ENCODE measurements around the gene C20orf96.

Gene C20orf96

DNA sequence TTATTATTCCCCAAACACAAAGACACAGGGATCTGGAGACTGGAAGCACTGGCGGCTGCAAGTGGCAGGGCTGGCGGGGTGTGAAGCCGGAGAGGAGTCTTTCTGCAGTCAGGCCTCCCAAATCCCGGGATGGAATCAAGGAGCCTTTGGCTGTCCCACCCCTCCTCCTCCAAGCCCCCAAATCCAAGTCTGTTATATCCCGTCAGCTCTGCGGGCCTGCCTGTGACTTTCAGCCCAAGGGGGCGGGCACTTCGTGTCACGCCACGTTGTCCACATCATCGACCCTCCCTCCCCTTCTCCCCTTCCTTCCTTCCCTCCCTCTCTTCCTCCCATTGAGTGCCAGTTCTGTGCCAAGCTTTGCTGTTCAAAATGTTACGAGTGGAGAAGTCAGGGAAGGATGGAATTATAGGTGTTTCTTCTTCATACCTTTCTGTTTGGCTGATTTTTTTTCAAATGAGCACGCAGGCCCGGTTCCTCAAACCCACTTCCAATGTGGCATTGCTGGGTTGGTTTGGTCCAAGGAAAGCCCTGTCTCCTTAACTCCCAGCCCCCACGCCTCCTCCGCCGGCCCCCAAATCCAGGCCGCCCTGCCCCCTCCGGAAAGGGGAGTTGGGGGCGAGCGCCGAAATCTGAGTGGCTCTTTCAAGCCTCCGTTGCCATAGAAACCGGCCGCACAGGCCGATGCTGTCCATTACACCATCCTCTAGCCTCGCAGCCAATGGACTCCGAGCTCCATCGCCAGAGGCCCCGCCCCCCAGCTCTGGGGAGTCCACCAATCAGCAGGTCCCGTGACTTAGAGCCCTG lies 19.5 kb upstream of the C20orf96 start:
- no peaks in the 10 kb centered on the region for H3K27me3 ChIP-seq (ENCODE audit: control insufficient read depth in 1 of 2, insufficient read depth in 2 of 2, low read length in 2 of 2)
- peak overlapping the region; percentile 77 for H3K27ac ChIP-seq (ENCODE audit: low read length)
- H3K4me1 ChIP-seq (ENCODE audit: control insufficient read depth, insufficient read depth, low read length): peaks cover 16% of the 10 kb centered on the region
- H3K9ac ChIP-seq (ENCODE audit: low read length in 2 of 2): peak overlapping the region; percentile 55 to 59
- no peaks in the 10 kb centered on the region for H3K9me3 ChIP-seq (ENCODE audit: control insufficient read depth in 2 of 2, low read length in 2 of 2)
- H3K4me3 ChIP-seq (ENCODE audit: low read length in 2 of 2): peak overlapping the region; percentile 69 to 91
- no peaks in the 10 kb centered on the region for H3K36me3 ChIP-seq (ENCODE audit: control insufficient read depth in 2 of 2, insufficient read depth in 2 of 2, low read length in 2 of 2)

DNA sequence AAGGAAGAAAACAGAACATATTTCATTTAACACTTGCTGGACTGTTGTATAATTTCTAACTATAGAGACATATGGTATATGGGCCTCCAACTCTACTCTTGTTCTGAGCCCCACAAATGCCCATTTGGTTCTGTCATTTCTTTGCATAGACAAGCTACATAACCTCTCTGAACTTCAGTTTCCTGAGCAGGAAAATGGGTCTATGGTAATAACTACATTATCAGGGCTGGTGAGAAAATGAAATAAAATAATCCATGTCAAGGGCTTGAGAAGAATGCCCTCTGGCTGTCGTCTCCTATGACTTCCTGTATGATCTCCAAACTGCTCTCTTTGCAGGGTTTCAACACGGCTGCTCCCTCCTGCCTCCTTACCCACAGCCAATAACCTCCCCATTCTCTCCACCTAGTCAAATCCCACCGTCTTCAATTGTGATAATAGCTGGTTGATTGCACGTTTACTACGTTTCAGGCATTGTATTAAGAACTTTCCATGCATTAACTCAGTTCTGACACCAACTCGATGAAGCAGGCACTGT lies 18.8 kb upstream of the C20orf96 start:
- Histone ChIP-seq H3K27me3 (ENCODE audit: control insufficient read depth in 1 of 2, insufficient read depth in 2 of 2, low read length in 2 of 2) (no peaks in the 10 kb centered on the region), H3K9ac (ENCODE audit: low read length in 2 of 2) (peak overlapping the region; percentile 55 to 59), H3K9me3 (ENCODE audit: control insufficient read depth in 2 of 2, low read length in 2 of 2) (no peaks in the 10 kb centered on the region), H3K27ac (ENCODE audit: low read length) (peak overlapping the region; percentile 77), H3K4me3 (ENCODE audit: low read length in 2 of 2) (peak overlapping the region; percentile 69 to 91), H3K36me3 (ENCODE audit: control insufficient read depth in 2 of 2, insufficient read depth in 2 of 2, low read length in 2 of 2) (no peaks in the 10 kb centered on the region), H3K4me1 (ENCODE audit: control insufficient read depth, insufficient read depth, low read length) (peaks cover 16% of the 10 kb centered on the region)

DNA sequence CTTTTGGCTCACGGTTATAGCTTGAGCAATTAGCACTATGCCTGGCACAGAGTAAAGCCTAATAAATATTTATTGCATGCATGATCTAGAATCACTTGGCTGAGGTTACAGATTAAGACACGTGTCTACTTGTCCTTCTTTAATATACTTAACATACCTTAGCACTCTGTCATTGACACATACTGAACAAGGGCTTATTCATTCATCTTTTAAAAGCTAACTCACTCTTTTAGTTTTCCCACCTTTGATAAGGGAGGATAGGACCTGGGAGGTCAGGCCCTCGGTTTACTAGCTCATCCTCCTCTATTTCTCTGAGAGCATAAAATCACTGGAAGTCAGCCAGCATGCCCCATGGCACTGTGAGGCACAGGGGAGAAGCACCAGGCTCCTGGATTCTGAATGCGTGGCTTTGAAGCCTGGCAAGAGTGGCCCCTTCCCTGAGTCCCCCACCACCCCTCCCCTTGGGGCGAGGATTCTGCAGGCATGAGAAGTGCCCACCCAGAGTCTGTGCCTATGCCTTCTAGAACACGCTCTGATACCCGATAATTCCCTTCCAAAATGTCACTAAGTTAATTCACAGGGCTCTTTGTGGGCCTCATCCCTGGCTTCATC lies 18.0 kb upstream of the C20orf96 start:
- H3K9ac ChIP-seq (ENCODE audit: low read length in 2 of 2): no peak overlapping the region
- no peaks in the 10 kb centered on the region for H3K36me3 ChIP-seq (ENCODE audit: control insufficient read depth in 2 of 2, insufficient read depth in 2 of 2, low read length in 2 of 2)

GRCh38 chr20:305745-306144 lies 15.2 kb upstream of the C20orf96 start:
- no peak overlapping the region for H3K27ac ChIP-seq (ENCODE audit: low read length)
- no peak overlapping the region for H3K9ac ChIP-seq (ENCODE audit: low read length in 2 of 2)
- no peaks in the 10 kb centered on the region for H3K27me3 ChIP-seq (ENCODE audit: control insufficient read depth in 1 of 2, insufficient read depth in 2 of 2, low read length in 2 of 2)
- H3K36me3 ChIP-seq (ENCODE audit: control insufficient read depth in 2 of 2, insufficient read depth in 2 of 2, low read length in 2 of 2): peaks cover 0 to 2% of the 10 kb centered on the region in 2 donors
- H3K4me3 ChIP-seq (ENCODE audit: low read length in 2 of 2): no peak overlapping the region
- no peaks in the 10 kb centered on the region for H3K9me3 ChIP-seq (ENCODE audit: control insufficient read depth in 2 of 2, low read length in 2 of 2)
- peaks cover 22% of the 10 kb centered on the region for H3K4me1 ChIP-seq (ENCODE audit: control insufficient read depth, insufficient read depth, low read length)

More for the DNA sequence above, 18.0 kb upstream of the C20orf96 start:
- no peaks in the 10 kb centered on the region for H3K9me3 ChIP-seq (ENCODE audit: control insufficient read depth in 2 of 2, low read length in 2 of 2)
- peak overlapping the region; percentile 77 for H3K27ac ChIP-seq (ENCODE audit: low read length)
- no peaks in the 10 kb centered on the region for H3K27me3 ChIP-seq (ENCODE audit: control insufficient read depth in 1 of 2, insufficient read depth in 2 of 2, low read length in 2 of 2)
- peaks cover 16% of the 10 kb centered on the region for H3K4me1 ChIP-seq (ENCODE audit: control insufficient read depth, insufficient read depth, low read length)
- H3K4me3 ChIP-seq (ENCODE audit: low read length in 2 of 2): no peak overlapping the region

DNA sequence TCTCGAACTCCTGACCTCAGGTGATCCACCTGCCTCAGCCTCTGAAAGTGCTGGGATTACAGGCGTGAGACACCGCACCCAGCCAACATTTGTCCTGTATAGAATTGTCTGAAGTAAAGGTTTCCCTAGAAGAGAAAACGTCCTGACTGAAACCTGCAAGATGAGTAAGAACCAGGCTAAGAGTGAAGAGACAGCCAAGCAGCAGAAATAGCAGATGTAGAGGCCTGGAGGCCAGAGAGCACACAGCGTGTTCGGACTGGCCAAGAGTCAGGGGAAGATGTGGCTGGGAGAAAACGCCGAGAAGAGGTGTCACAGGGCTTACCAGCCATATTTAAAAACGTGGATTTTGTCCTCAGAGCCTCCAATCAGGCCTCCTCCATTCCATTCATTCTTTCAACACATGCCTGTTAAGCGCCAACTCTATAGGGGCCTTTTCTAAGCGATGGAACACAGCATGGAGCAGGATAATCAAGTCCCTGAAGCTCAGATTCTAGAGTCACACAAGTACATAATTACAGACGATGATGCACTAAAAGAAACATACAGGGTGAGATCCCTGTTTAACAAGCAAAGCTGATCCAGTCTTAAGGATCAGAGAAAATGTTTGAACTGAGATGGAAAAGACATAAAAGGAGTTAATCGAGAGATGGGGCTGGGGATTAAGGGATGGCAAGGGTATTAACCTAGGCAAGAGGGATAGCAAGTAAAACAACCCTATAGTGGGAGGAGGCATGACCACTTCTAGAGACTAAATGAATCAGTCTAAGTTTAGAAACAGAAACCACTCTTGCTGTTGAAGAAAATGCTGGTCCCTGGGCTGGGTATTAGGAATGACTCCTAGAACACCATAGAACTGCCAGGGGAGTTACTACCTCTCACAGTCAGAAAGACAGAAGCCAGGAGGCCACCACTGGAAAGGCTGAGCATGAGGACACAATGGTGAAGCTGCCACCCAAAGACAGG lies 11.6 kb upstream of the C20orf96 start:
- Histone ChIP-seq H3K4me3 (ENCODE audit: low read length in 2 of 2) (no peak overlapping the region), H3K4me1 (ENCODE audit: control insufficient read depth, insufficient read depth, low read length) (peaks cover 27% of the 10 kb centered on the region), H3K27me3 (ENCODE audit: control insufficient read depth in 1 of 2, insufficient read depth in 2 of 2, low read length in 2 of 2) (no peaks in the 10 kb centered on the region), H3K9me3 (ENCODE audit: control insufficient read depth in 2 of 2, low read length in 2 of 2) (no peaks in the 10 kb centered on the region), H3K36me3 (ENCODE audit: control insufficient read depth in 2 of 2, insufficient read depth in 2 of 2, low read length in 2 of 2) (peaks cover 4% of the 10 kb centered on the region in 2 donors), H3K27ac (ENCODE audit: low read length) (no peak overlapping the region), H3K9ac (ENCODE audit: low read length in 2 of 2) (no peak overlapping the region)

DNA sequence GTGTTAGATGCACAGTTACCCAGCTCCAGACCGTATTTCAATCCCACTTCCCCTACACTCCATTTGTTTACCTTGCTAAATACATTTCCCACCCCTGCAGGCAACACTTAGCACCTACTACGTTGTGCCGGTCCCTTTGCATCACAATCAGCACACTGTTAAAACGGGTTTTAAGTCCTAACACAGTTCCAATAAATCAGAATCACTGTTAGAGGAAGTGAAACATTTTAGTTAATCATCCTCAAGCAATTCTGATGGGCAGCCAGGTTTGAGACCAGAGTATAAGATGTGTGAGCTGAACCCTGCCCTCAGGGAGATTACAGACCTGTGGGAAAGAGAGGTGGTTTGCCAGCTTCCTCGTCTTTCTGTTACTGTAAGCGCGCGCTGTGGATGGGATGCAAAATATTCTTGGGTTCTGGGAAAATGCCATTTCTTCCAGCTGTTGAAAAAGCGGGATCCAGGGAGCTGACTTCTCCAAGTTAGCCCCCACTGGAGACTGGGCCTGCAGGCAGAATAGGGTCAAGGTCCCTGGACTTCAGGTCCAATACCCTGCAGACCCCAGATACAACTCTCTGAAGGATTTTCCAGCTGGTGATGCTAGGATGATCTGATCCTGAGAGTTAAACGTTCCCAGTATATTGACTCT lies 9.9 kb upstream of the C20orf96 start:
- peaks cover 27% of the 10 kb centered on the region for H3K4me1 ChIP-seq (ENCODE audit: control insufficient read depth, insufficient read depth, low read length)
- no peak overlapping the region for H3K27ac ChIP-seq (ENCODE audit: low read length)
- peak overlapping the region; percentile 45 to 97 for H3K4me3 ChIP-seq (ENCODE audit: low read length in 2 of 2)
- H3K9me3 ChIP-seq (ENCODE audit: control insufficient read depth in 2 of 2, low read length in 2 of 2): no peaks in the 10 kb centered on the region
- no peaks in the 10 kb centered on the region for H3K27me3 ChIP-seq (ENCODE audit: control insufficient read depth in 1 of 2, insufficient read depth in 2 of 2, low read length in 2 of 2)
- H3K9ac ChIP-seq (ENCODE audit: low read length in 2 of 2): peak overlapping the region in 1 of 2 donors; percentile 39
- peaks cover 4% of the 10 kb centered on the region in 2 donors for H3K36me3 ChIP-seq (ENCODE audit: control insufficient read depth in 2 of 2, insufficient read depth in 2 of 2, low read length in 2 of 2)

DNA sequence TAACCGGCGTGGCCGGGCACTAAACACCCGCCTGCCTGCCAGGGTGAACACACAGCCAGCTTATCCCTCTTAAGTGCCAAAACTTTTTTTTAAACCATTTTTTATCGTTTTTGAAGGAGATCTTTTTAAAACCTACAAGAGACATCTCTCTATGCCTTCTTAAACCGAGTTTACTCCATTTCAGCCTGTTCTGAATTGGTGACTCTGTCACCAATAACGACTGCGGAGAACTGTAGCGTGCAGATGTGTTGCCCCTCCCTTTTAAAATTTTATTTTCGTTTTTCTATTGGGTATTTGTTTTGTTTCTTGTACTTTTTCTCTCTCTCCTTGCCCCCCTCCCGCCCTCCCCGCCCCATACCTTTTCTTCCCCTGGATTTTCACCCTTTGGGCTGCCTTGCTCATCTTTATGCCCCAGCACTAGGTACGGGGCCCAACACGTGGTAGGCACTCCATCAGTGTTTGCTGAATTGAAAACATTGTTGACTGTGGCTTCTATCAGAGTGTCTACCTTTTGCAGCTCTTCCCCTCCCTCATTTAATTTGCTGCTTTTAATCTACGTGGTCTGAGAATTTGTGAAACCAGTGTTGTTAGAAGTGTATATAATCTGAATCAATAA lies 8.3 kb upstream of the C20orf96 start:
- H3K4me3 ChIP-seq (ENCODE audit: low read length in 2 of 2): peak overlapping the region; percentile 91 to 97
- peak overlapping the region; percentile 84 to 92 for H3K9ac ChIP-seq (ENCODE audit: low read length in 2 of 2)
- peak overlapping the region; percentile 87 for H3K27ac ChIP-seq (ENCODE audit: low read length)
- no peaks in the 10 kb centered on the region for H3K27me3 ChIP-seq (ENCODE audit: control insufficient read depth in 1 of 2, insufficient read depth in 2 of 2, low read length in 2 of 2)
- H3K4me1 ChIP-seq (ENCODE audit: control insufficient read depth, insufficient read depth, low read length): peaks cover 27% of the 10 kb centered on the region
- H3K36me3 ChIP-seq (ENCODE audit: control insufficient read depth in 2 of 2, insufficient read depth in 2 of 2, low read length in 2 of 2): peaks cover 4% of the 10 kb centered on the region in 2 donors
- H3K9me3 ChIP-seq (ENCODE audit: control insufficient read depth in 2 of 2, low read length in 2 of 2): no peaks in the 10 kb centered on the region

DNA sequence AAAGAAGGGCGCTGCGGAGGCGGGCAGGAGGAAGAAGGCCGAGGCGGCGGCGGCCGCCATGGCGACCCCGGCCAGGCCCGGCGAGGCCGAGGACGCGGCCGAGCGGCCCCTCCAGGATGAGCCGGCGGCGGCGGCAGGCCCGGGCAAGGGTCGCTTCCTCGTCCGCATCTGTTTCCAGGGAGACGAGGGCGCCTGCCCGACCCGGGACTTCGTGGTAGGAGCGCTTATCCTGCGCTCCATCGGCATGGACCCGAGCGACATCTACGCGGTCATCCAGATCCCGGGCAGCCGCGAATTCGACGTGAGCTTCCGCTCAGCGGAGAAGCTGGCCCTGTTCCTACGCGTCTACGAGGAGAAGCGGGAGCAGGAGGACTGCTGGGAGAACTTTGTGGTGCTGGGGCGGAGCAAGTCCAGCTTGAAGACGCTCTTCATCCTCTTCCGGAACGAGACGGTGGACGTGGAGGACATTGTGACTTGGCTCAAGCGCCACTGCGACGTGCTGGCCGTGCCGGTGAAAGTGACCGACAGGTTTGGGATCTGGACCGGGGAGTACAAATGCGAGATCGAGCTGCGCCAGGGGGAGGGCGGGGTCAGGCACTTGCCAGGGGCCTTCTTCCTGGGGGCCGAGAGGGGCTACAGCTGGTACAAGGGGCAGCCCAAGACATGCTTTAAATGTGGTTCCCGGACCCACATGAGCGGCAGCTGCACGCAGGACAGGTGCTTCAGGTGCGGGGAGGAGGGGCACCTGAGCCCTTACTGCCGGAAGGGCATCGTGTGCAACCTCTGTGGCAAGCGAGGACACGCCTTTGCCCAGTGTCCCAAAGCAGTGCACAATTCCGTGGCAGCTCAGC lies 7.6 kb upstream of the C20orf96 start:
- Histone ChIP-seq H3K4me3 (ENCODE audit: low read length in 2 of 2) (peak overlapping the region; percentile 91 to 97), H3K27ac (ENCODE audit: low read length) (peak overlapping the region; percentile 87), H3K9me3 (ENCODE audit: control insufficient read depth in 2 of 2, low read length in 2 of 2) (no peaks in the 10 kb centered on the region), H3K9ac (ENCODE audit: low read length in 2 of 2) (peak overlapping the region; percentile 84 to 92), H3K36me3 (ENCODE audit: control insufficient read depth in 2 of 2, insufficient read depth in 2 of 2, low read length in 2 of 2) (peaks cover 4% of the 10 kb centered on the region in 2 donors), H3K4me1 (ENCODE audit: control insufficient read depth, insufficient read depth, low read length) (peaks cover 27% of the 10 kb centered on the region), H3K27me3 (ENCODE audit: control insufficient read depth in 1 of 2, insufficient read depth in 2 of 2, low read length in 2 of 2) (no peaks in the 10 kb centered on the region)

All from stomach smooth muscle (tissue), 2 donors.